Cerebellar nuclear complex (tissue), 1 donor: ENCODE data around the gene MOAP1.
"Not testable (repeated sequence)": the region's sequence is repeated elsewhere in the genome, so short reads cannot be mapped to it uniquely, and the experiment has no call there.

ENCODE experiments used
- DNase-seq, 2 experiments: peaks; one replicate each; lab custom pipeline; 2025; lab: John Stamatoyannopoulos, UW

Gene MOAP1, protein sequence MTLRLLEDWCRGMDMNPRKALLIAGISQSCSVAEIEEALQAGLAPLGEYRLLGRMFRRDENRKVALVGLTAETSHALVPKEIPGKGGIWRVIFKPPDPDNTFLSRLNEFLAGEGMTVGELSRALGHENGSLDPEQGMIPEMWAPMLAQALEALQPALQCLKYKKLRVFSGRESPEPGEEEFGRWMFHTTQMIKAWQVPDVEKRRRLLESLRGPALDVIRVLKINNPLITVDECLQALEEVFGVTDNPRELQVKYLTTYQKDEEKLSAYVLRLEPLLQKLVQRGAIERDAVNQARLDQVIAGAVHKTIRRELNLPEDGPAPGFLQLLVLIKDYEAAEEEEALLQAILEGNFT

GRCh38 chr14:93184391-93185348 lies at the start of gene MOAP1, which contains the start of gene LYSET:
Gene MOAP1, minus strand, starts transcription at chr14:93184897. Its CDS starts 655 bp downstream, at chr14:93184242.
Gene LYSET, plus strand, starts transcription at chr14:93185317. Its CDS starts 89 bp downstream, at chr14:93185406.
- DNase-seq = peak in 1 of 2 experiments; percentile 55

DNA sequence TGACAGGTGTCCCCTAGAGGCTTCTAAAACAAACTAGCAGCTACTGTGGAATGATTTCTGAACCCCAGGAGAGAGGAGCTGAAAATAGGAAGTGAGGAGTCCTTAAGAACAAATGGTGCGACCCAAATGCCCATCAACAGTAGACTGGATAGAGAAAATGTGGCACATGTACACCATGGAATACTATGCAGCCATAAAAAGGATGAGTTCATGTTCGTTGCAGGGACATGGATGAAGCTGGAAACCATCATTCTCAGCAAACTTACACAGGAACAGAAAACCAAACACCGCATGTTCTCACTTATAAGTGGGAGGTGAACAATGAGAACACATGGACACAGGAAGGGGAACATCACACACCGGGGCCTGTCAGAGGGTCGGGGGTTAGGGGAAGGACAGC lies 48.4 kb upstream of the MOAP1 start:
- DNase-seq = not testable (repeated sequence)

DNA sequence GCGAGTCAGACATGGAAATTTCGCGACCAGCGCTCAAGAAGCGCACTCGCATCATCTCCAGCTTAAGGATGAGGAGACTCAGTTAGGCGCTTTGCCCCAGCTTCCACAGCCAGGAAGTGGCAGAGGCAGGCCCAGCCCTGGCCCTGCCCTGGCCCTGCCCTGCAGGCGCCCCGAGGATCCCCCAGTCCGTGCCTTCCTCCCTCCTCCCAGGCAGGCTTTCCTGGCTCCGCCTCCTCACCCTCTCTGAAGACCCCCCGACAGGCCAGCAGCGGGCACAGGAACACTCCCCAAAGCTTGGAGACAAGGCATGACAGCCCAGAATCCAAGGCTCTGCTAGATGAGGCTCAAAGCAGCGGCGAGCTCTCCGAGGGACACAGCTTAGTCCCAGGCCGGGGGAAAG lies 47.5 kb upstream of the MOAP1 start:
- DNase-seq = no peak

DNA sequence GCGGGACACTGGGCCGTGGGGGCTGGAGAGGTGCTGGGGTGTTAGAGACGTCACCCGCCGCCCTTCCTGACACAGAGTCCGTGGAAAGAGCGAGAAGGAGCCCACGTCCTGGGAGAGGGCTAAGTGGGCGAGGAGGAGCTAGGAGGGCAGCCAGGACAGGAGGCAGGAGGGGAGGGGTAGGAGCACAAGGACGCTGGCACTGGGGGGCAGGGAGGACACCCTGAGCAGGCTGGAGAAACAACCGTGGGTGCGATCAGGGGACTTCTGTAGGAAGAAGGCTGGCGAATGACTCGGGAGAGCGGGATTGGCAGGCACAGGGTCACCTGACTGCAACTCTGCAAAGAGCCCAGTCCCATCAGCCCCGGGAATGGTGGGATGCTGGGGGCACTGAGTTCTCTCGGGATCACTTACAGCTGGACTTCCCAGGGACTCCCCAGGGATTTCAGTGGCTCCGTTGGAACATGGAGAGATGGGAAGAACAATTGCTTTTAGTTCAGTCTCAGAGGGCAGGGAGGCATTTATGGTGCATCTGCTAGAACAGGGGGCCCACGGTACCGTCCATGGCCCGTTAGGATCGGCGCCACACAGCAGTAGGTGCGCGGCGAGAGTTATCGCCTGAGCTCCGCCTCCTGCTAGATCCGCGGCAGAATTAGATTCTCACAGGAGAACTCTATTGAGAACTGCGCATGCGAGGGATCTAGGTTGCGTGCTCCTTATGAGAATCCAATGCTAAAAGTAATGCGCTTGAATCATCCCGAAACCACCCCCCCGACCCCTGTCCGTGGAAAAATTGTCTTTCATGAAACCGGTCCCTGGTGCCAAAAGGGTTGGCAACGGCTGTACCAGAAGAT lies 46.7 kb upstream of the MOAP1 start:
- DNase-seq = no peak

- no peak for DNase-seq
These were observed 45.8 kb upstream of the MOAP1 start for GRCh38 chr14:93230539-93230938.

DNA sequence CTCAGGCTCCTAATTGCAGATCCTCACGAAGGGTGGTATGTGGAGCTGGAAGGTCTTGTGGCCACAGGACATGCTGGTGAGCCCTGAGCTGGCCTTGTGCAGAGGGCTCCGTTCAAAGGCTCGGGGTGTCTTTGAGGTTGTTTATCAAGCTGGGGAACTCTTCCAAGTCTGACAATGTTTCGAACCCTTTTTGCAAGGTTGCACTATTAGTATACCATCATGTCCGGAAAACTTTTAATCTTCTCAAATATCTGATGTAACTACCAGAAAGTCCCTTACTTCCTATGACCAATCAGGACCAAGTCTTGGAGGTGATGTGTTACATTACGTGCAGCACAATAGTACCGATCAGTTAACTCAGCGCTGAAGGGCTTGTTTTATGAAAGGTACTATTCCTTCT lies 43.9 kb upstream of the MOAP1 start:
- no peak for DNase-seq

DNA sequence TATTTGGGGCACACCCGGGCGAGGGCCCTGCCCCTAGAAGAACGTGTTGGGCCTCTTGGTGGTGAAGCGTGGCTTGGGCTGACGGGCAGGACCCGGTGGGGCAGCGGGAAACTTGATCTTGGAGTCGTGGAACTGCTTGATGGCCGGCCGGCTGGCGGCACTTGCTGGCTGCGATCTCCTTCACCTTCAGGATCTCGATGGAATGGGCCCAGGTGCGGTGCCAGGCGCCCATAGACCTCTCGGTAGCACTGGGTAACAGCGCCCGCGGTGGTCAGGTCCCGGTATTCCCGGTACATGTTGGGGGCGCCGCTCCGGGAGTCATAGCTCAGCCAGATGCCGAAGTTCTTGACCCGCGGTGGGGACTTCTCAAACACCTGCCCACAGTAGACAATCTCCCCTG lies 38.9 kb upstream of the MOAP1 start:
- no peak for DNase-seq

DNA sequence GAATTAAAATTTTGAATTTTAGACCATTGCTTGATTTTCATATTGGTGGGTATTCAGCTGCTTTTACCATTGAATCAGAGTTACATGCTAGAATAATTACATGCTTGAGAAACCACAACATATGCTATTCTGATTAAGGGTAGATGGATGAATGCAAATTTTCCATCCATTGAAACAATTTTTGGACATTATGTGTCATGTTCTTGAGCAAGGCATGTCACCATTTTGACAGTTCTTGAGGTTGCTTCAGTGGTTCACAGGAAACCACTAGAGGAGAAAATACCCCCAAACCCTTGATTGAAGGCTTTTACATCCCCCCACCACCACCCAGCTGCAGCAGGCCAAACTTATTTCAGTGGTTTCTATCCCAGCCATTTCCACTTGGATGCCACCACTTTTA lies 35.8 kb upstream of the MOAP1 start:
- DNase-seq = no peak

DNA sequence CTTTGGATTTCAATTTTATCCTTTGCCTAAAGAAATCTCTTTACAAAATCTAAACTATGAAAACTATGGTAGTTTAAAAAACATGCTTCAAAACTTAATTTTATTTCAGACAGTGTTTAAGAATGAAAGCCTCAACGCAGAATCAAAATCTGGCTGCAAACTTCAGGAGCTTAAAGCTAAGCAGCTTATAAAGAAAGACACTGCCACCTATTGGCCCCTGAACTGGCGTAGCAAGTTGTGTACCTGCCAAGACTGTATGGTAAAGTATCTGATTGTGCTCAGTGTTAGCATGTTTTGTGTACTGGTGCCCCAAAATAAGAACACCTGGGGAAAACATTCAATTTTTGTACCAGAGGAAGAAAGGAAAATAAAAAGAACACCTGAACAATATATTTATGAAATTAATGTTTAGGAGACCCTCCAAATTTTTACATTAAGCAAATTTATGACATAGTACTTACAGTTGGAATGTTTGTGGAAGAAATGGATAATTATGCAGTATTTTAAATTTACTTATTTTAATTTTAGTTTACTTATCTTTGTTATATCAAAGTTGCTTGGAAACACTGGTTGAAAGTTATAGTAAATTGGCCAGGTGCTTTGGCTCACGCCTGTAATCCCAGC lies 34.5 kb upstream of the MOAP1 start:
- no peak for DNase-seq

GRCh38 chr14:93214598-93214997 lies 29.9 kb upstream of the MOAP1 start:
- DNase-seq = no peak

DNA sequence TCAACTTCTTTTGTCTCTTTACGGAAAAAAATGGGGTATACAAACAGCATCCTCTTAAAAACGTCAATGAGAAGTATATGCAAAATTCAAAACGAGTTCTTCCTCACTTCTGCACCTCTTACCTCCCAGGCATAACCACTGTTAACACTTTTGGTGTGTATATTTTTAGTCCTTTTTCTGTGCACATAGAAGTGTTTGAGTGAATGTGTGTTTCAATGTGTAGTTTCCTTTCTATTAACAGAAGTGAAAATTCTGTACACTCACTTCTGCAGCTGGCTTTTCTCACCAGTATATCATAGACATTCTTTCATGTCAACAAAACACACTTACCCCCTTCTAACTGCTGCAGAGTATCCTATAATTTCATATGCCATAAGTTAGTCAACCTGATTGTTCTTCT lies 27.7 kb upstream of the MOAP1 start:
- DNase-seq = no peak

DNA sequence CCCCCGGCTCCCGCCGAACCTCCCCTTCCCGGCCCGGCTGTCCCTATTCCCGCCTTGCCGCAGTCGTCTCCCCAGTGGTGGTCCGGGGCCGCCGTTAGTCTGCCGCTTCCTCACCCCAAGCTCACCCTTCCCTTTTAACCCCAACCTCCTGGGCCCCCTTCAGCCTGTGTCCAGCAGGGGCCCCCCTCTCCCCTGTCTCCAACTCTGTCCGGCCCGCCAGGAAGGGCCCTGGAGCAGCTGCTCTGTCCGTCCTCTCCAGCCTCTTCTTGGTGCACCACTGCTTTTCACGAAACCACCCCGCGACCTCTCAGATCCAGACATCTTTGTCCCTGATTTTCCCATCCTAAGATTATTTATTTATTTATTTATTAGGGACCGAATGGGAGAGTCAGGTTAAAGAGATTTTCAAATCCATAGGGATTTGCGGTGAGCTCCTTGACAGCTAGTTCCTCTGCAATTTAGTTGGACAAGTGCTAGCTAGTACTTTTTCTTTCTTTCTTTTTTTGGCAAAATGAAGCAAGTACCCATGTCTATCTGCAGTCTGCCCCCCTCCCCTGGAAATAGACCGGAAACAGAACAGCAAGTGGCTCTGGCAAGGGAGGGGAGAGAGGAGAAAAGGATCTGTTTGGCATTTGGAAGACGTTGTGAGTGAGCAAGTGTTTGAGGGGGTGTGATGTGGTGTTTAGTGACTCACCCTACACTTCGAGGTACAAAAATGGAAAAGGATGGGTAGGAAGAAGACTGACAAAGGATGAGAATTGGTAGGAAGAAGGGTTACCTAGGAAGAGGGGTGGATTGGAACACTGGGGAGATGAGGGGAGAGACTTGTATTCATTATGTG lies 23.0 kb upstream of the MOAP1 start:
- no peak for DNase-seq

DNA sequence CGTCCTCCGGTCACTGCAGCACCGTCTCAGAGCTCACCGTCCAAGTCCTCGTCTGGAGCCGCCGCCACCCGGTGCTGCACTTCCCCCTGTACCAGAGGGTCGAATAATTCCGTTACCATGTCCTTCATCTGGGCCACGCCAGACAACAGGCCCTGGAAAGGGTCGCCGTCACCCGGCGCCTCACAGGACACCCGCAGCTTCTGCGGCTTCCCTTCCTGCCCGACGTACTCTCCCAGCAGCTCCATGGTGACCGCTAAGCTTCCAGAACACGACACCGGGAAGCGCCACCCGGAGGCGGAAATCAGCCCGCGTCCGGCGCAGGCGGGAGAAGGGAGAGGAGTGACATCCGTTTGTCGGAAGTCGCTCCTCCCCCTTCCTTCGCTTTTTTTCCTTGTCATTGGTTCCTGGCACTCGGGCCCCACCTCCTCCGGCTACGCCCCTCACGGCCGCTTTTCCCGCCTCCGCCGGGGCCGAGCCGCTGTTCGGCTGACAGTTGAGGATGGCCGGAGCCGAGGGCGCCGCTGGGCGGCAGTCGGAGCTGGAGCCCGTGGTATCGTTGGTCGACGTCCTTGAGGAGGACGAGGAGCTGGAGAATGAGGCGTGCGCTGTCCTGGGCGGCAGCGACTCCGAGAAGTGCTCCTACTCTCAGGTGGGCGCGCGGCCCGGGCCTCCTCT lies 22.2 kb upstream of the MOAP1 start, which contains the start of the genes GON7 and UBR7:
TSS of gene GON7 (minus strand) at position 273 of the 675 bp plus-strand sequence. CDS start at position 245, 28 bp downstream.
TSS of gene UBR7 (plus strand) at position 464 of the 675 bp plus-strand sequence. CDS start at position 500, 36 bp downstream.
- DNase-seq = peak; percentile 74 to 97

GRCh38 chr14:93201155-93201704 lies 16.5 kb upstream of the MOAP1 start:
- DNase-seq = no peak

DNA sequence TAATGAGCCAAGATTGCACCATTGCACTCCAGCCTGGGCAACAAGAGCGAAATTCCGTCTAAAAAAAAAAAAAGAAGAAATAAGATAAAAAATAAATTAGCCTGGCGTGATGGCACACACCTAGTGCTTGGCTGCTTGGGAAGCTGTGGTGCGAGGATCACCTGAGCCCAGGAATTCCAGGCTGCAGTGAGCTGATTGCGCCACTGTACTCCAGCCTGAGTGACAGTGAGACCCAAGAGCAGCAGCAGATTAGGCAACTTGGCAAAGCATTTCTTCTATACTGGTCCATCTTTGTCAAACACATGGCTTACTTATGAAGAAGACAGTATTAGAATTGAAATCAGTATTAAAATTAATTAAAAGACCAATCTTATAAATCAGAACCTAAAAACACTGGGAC lies 15.9 kb upstream of the MOAP1 start:
- DNase-seq = no peak

GRCh38 chr14:93199031-93199430 lies 14.3 kb upstream of the MOAP1 start:
- DNase-seq = no peak

- DNase-seq = no peak
These were observed 10.8 kb upstream of the MOAP1 start for GRCh38 chr14:93195316-93195999.

DNA sequence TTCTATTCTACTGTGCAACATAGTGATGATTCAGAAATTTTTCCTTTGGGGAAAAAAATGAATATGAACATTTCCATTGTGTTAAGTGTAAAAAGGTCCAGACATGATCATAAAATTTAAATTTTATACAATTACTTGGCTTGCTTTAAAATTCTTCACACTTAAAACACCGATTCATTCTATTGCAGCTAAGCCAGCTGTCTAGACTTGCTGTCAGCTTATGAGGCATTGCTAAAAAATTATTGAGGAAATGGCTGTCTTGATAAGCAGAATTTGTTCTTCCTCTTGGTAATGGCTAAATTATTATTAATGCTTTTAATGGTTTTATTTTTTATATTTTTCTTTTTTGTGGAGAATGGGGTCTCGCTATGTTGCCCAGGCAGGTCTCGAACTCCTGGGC lies 2.3 kb upstream of the MOAP1 start:
- DNase-seq = no peak

GRCh38 chr14:93186466-93186865 lies 1.8 kb upstream of the MOAP1 start:
- DNase-seq = no peak
